Measurements from ENCODE around the gene PPY. TPM values are rescaled to one million over a fixed set of nuclear protein-coding genes. Genes with fewer than 3 reads are reported as not detected.

PPY gene
- total and polyA plus RNA-seq, 10 donors: not detected

DNA sequence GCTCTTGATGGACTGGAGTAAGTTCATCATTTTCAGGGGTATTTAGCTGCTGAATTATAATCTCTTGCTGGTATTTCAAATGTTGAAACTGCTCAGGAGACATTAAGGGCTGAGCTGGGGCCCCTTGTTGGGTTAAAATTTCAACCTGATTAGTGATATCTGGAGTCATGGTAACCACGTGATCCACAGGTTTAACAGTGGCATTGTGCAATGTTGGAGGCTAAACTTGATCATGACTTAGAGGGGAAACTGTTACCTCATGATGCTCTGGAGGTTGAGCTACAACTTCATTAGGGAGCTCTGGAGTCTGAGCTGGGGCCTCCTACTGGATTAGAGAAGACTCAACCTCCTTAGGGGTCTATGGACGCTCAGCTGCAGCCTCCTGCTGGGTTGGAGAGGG lies 17.7 kb downstream of the PPY start:
- DNase-seq: no peak
- WGBS, 5 donors: 55 to 83% (median 72%) methylated on average over 2 of the region's 2 CpGs
- Histone ChIP-seq H3K4me3 (no peak overlapping the region), H3K27me3 (replicated peaks in 1 of 7) (peaks cover 0 to 63% (median 13%) of the 10 kb centered on the region in 7 donors), H3K27ac (no peak overlapping the region), H3K4me1 (peaks cover 4 to 23% (median 13%) of the 10 kb centered on the region in 6 donors), H3K9me3 (no peaks in the 10 kb centered on the region), H3K36me3 (no peaks in the 10 kb centered on the region)
- intact Hi-C loops (cut with DNase I; ENCODE audit: low total_unique reads): no loop called here
- no peak for TF ChIP-seq POLR2A (IDR thresholded peaks at IDR 0.05)
- no peak for TF ChIP-seq POLR2AphosphoS5 (IDR thresholded peaks at IDR 0.05)
- TF ChIP-seq, protein P1, sequence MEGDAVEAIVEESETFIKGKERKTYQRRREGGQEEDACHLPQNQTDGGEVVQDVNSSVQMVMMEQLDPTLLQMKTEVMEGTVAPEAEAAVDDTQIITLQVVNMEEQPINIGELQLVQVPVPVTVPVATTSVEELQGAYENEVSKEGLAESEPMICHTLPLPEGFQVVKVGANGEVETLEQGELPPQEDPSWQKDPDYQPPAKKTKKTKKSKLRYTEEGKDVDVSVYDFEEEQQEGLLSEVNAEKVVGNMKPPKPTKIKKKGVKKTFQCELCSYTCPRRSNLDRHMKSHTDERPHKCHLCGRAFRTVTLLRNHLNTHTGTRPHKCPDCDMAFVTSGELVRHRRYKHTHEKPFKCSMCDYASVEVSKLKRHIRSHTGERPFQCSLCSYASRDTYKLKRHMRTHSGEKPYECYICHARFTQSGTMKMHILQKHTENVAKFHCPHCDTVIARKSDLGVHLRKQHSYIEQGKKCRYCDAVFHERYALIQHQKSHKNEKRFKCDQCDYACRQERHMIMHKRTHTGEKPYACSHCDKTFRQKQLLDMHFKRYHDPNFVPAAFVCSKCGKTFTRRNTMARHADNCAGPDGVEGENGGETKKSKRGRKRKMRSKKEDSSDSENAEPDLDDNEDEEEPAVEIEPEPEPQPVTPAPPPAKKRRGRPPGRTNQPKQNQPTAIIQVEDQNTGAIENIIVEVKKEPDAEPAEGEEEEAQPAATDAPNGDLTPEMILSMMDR (IDR thresholded peaks at IDR 0.05 in 8 of 11, conservative IDR thresholded peaks at IDR 0.05 in 3 of 11): no peak

DNA sequence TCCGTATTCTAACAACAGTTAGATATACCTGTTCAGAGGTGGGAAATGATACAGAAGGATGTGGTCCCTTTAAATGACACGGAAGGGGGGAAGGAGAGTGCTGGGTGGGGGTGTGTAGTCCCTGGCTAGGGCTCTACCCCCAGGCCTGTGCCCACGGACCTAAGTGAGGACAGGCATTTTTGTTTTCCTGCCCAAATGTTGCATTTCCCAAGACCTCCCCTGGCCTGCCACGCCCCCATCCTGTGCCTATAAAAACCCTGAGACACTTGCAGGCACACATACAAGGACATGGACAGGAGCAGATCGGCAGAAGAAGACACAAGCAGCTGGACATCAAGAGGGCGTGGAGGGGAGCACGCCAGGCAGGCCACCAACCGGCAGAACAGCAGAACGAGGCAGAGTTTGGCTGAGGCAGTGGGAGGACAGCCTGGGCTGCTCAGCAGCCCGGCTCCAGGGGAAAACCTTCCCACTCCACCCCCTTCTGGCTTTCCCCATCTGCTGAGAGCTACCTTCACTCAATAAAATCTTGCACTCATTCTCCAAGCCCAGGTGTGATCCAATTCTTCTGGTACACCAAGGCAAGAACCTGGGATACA lies 21.7 kb downstream of the PPY start:
- 70 to 80% (median 76%) methylated on average over 9 to 10 of the region's 10 CpGs for WGBS, 5 donors
- Histone ChIP-seq H3K9me3 (no peaks in the 10 kb centered on the region), H3K27me3 (replicated peaks in 1 of 7) (peaks cover 0 to 42% (median 0%) of the 10 kb centered on the region in 7 donors), H3K4me1 (peaks cover 0 to 17% (median 11%) of the 10 kb centered on the region in 6 donors), H3K4me3 (no peak overlapping the region), H3K36me3 (no peaks in the 10 kb centered on the region), H3K27ac (no peak overlapping the region)
- intact Hi-C loops (cut with DNase I; ENCODE audit: low total_unique reads): no loop called here
- TF ChIP-seq POLR2A (IDR thresholded peaks at IDR 0.05): no peak
- TF ChIP-seq, protein P1 (IDR thresholded peaks at IDR 0.05 in 8 of 11, conservative IDR thresholded peaks at IDR 0.05 in 3 of 11): no peak
- no peak for TF ChIP-seq POLR2AphosphoS5 (IDR thresholded peaks at IDR 0.05)
- DNase-seq: no peak

DNA sequence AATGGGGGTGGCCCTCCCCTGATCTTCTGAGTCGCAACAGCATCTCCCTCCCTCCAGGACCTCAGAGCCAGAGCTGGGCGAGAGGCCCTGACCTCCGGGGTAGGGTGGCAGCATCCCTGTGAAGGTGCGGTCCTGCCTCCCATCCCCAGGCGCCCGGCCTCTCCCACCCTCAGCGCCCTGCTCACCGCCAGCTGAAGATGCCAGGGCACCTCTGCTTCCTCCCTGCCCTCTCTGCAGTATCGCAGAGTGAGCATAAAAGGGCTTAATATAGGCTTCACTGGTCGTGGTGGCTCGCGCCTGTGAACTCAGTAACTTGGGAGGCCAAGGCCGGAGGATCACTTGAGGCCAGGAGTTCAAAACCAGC lies 24.3 kb downstream of the PPY start:
- peaks cover 0 to 27% (median 0%) of the 10 kb centered on the region in 7 donors for H3K27me3 ChIP-seq (replicated peaks in 1 of 7)
- H3K4me3 ChIP-seq: peak overlapping the region in 7 of 8 donors; percentile 12 to 67 (median 41)
- TF ChIP-seq, protein P1 (IDR thresholded peaks at IDR 0.05 in 8 of 11, conservative IDR thresholded peaks at IDR 0.05 in 3 of 11): no peak
- no peak for TF ChIP-seq POLR2AphosphoS5 (IDR thresholded peaks at IDR 0.05)
- TF ChIP-seq POLR2A (IDR thresholded peaks at IDR 0.05): no peak
- no peaks in the 10 kb centered on the region for H3K36me3 ChIP-seq
- H3K4me1 ChIP-seq: peaks cover 0 to 17% (median 11%) of the 10 kb centered on the region in 6 donors
- peak overlapping the region in 2 of 8 donors; percentile 18 to 44 for H3K27ac ChIP-seq
- intact Hi-C loops (cut with DNase I; ENCODE audit: low total_unique reads): no loop called here
- WGBS, 5 donors: 48 to 60% (median 53%) methylated on average over 8 to 13 of the region's 13 CpGs
- DNase-seq: no peak
- H3K9me3 ChIP-seq: no peaks in the 10 kb centered on the region

DNA sequence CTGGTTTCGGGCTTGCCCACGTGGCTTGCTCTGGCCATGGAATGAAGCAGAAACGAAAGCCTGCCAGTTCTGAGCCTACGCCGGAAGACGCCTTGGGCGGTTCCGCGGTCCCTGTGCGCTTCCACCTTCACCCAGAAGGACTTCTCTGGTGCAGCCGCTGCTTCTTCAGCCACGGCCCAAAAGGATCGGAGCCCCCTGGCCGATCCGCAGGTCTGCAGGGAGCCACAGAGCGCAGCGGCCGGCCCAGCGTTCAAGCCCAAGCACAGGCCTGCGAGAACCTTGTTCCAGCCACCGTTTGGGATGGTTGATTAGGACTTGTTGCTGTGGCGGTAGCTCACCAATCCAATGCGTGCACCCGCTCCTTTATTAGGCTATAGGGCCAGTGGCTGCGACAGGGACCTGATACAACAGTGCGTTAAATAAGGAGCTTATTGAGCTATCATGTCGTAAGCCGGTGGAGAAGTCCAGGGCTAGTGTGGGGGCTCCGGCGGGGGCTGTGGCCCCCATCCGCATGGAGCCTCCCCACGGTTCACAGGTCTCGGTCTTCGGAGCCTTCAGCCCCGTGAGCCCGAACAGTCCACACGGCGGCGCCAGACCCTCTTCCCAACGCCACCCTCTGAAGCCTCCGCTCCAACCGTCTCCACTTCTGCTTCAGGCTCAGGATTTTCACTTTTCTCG lies 24.8 kb downstream of the PPY start:
- intact Hi-C loops (cut with DNase I; ENCODE audit: low total_unique reads): no loop called here
- Histone ChIP-seq H3K27me3 (replicated peaks in 1 of 7) (peaks cover 0 to 27% (median 0%) of the 10 kb centered on the region in 7 donors), H3K4me3 (peak overlapping the region; percentile 12 to 67 (median 41)), H3K9me3 (no peaks in the 10 kb centered on the region), H3K27ac (peak overlapping the region in 4 of 8 donors; percentile 18 to 47 (median 36)), H3K4me1 (peaks cover 0 to 17% (median 11%) of the 10 kb centered on the region in 6 donors), H3K36me3 (no peaks in the 10 kb centered on the region)
- peak; percentile 81 for DNase-seq
- TF ChIP-seq, protein P1 (IDR thresholded peaks at IDR 0.05 in 8 of 11, conservative IDR thresholded peaks at IDR 0.05 in 3 of 11): peak in 7 of 11 experiments; percentile 21 to 61 (median 49)
- TF ChIP-seq POLR2AphosphoS5 (IDR thresholded peaks at IDR 0.05): peak in 2 of 3 donors; percentile 16 to 28
- no peak for TF ChIP-seq POLR2A (IDR thresholded peaks at IDR 0.05)
- 5 to 26% (median 8%) methylated on average over 20 to 43 of the region's 43 CpGs for WGBS, 5 donors
